Neuron (in vitro differentiated cells): ENCODE results near the gene FAM184A.
A peak's percentile ranks its signal among the peaks of the same experiment; 100 is the strongest.

Experiments used
- H2AFZ ChIP-seq: one replicate; pipeline ENCODE4 v1.6.1; 2013; ENCODE audit warnings: low read depth, mild to moderate bottlenecking, inconsistent platforms, low read length, moderate library complexity
- H3K27me3 ChIP-seq: one replicate; pipeline ENCODE4 v1.6.1; 2013; ENCODE audit warnings: low read length; ENCODE audit not compliant: insufficient read depth
- H3K36me3 ChIP-seq: one replicate; pipeline ENCODE4 v1.6.1; 2013; ENCODE audit warnings: low read length; ENCODE audit not compliant: insufficient read depth
- H3K4me1 ChIP-seq: one replicate; pipeline ENCODE4 v1.6.1; 2013; ENCODE audit warnings: low read length; ENCODE audit not compliant: insufficient read depth
- H3K4me3 ChIP-seq: 2 replicates; pipeline ENCODE4 v1.5.1; 2013; ENCODE audit warnings: mild to moderate bottlenecking, low read length, moderate library complexity
- H3K9me3 ChIP-seq: one replicate; pipeline ENCODE4 v1.6.1; 2013; ENCODE audit warnings: low read length

The FAM184A gene

GRCh38 chr6:119079283-119079809, 882 bp upstream of the FAM184A start:
- H3K4me3 ChIP-seq, result peak overlapping the region; percentile 56
- H3K9me3 ChIP-seq, result peaks cover 8% of the 10 kb centered on the region
- H2AFZ ChIP-seq, result peak overlapping the region; percentile 59
- peaks cover 12% of the 10 kb centered on the region for H3K4me1 ChIP-seq
- H3K36me3 ChIP-seq, result no peaks in the 10 kb centered on the region
- H3K27me3 ChIP-seq, result no peaks in the 10 kb centered on the region

DNA sequence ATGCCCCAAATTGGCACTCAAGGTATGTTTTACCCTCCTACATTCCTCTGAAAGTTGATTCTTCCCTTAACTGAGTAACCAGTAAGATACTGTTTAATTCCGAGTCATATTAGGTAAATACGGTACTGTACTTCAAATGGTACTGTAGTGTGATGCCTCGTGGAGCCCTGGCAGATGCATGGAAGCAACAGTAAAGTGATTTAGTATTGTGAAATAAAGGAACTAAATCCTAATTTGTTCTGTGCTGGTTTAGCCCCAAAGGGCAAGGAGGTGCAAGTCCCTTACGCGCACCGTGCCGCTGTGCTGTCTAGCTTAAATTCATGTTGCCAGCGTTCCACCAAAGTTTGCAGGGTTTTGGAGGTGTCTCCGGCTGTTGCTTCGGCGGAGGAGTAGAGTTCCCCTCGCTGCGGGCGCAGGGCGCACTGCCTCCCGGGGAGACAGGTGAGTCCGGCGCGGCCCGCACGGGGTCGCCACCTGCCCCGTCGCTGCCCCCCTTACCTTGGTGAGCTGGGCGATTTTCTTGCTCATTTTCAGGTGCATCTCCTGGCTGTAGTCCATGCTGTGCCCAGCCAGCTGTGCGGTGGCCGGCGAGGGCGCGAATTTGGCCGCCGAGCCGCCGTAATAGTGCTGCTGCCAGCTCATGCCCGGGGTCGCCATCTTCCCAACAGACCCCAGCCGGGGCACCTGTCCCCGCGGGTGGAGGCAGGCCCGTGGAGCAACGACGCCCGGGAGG, 655 bp downstream of the FAM184A start:
- H3K4me1 ChIP-seq, result peaks cover 12% of the 10 kb centered on the region
- H2AFZ ChIP-seq, result peak overlapping the region; percentile 59
- H3K36me3 ChIP-seq, result no peaks in the 10 kb centered on the region
- no peaks in the 10 kb centered on the region for H3K27me3 ChIP-seq
- peak overlapping the region; percentile 56 for H3K4me3 ChIP-seq
- H3K9me3 ChIP-seq, result peaks cover 6% of the 10 kb centered on the region

DNA sequence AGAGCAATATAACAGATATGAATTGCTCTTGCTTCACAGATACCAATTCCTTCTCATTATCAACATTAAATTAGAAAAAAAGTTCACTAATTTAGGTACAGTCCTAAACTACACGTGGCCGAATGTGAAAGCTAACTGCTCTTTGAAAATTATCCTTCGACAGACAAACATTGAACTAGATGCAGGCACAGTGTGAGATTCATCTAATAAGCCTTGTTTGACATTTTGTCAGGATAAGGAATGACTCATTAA, 1.1 kb downstream of the FAM184A start:
- peak overlapping the region; percentile 56 for H3K4me3 ChIP-seq
- H3K36me3 ChIP-seq, result no peaks in the 10 kb centered on the region
- peak overlapping the region; percentile 59 for H2AFZ ChIP-seq
- H3K27me3 ChIP-seq, result no peaks in the 10 kb centered on the region
- peaks cover 12% of the 10 kb centered on the region for H3K4me1 ChIP-seq
- peaks cover 2% of the 10 kb centered on the region for H3K9me3 ChIP-seq

- Histone ChIP-seq H3K36me3 (no peaks in the 10 kb centered on the region), H2AFZ (peak overlapping the region; percentile 59), H3K4me1 (peaks cover 12% of the 10 kb centered on the region), H3K27me3 (no peaks in the 10 kb centered on the region), H3K4me3 (peak overlapping the region; percentile 56), H3K9me3 (no peaks in the 10 kb centered on the region)
These were observed 1.7 kb downstream of the FAM184A start for GRCh38 chr6:119076576-119077390.

GRCh38 chr6:119076173-119076572, 2.3 kb downstream of the FAM184A start:
- H3K9me3 ChIP-seq, result no peaks in the 10 kb centered on the region
- peaks cover 12% of the 10 kb centered on the region for H3K4me1 ChIP-seq
- no peaks in the 10 kb centered on the region for H3K27me3 ChIP-seq
- H2AFZ ChIP-seq, result no peak overlapping the region
- no peak overlapping the region for H3K4me3 ChIP-seq
- no peaks in the 10 kb centered on the region for H3K36me3 ChIP-seq

DNA sequence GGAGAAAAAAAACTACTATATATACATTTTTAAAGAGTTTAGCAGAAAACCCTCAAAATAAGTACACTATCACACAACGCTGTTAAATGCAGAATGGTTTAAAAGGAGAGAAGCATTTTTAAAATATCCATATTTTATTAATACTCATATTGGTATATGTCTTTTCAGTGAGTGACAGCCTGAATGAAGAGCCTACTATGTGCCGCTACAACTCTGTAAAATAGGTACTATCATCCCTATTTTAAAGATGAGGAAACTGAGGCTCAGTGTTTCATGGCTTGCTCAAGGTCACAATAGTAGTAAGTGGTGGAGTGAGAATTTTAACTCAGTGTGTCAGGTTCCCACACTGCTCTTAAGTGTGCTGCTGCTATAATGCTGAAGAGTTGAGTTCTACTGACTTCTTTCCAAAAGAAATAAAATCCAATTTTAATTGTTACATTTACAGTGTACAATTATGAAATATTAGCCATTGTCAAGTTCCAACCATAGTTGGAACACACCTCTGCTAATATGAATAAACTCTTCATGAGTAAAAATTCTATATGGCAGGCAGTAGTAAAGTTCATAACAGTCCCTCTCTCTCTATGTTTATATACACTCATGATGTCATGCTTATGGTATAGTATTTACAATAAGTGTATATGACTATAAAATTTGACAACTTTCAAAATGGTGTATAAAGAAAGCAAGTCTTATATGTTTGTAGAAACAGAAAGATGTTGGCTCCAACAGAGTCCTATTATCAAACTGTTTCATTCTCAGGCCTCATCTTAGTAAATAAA, 3.1 kb downstream of the FAM184A start:
- Histone ChIP-seq H3K9me3 (no peaks in the 10 kb centered on the region), H3K4me3 (no peak overlapping the region), H2AFZ (no peak overlapping the region), H3K36me3 (no peaks in the 10 kb centered on the region), H3K27me3 (no peaks in the 10 kb centered on the region), H3K4me1 (peaks cover 12% of the 10 kb centered on the region)

- Histone ChIP-seq H2AFZ (no peak overlapping the region), H3K9me3 (no peaks in the 10 kb centered on the region), H3K4me3 (no peak overlapping the region), H3K27me3 (no peaks in the 10 kb centered on the region), H3K4me1 (peaks cover 4% of the 10 kb centered on the region), H3K36me3 (no peaks in the 10 kb centered on the region)
These were observed 5.0 kb downstream of the FAM184A start for GRCh38 chr6:119073307-119074051.

DNA sequence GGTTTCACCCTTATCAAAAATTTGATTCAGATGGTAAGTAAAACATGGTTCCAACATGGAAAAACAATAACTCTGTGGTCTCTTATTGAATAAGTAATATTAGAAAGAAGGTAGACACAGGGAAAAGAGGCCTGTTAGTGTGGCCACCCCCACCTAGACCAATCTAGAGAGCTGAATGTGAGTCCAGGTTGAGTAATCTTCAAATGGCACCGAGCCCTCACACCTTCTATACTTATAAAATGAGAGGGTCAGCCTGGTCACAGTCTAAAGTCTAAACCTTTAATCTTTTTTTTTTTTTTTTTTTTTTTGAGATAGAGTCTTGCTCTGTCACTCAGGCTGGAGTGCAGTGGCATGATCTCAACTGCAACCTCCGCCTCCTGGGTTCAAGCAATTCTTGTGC, 6.9 kb downstream of the FAM184A start:
- H3K9me3 ChIP-seq, result no peaks in the 10 kb centered on the region

DNA sequence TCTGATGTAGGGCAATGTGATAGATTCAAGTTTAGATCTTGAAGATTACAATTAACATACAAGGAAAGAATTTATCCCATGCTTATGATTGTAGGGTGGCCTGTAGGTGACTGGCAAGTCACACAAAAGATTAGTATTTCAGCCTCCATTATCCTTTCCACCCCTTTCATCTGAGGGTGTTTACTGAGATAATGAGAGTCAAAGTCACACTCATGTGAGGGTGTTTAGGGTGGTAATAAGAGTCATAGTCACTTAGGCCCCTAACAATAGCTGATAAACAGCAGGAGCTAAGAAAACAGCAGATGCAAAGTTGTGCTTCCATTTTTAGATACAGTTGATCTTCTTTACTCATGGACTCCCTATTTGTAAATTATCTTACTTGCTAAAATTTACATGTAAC, 11.4 kb downstream of the FAM184A start:
- no peak overlapping the region for H3K4me3 ChIP-seq
- H3K27me3 ChIP-seq, result no peaks in the 10 kb centered on the region
- H3K9me3 ChIP-seq, result no peaks in the 10 kb centered on the region

More for the DNA sequence above, 6.9 kb downstream of the FAM184A start:
- Histone ChIP-seq H3K27me3 (no peaks in the 10 kb centered on the region), H3K4me1 (no peaks in the 10 kb centered on the region), H3K4me3 (no peak overlapping the region), H2AFZ (no peak overlapping the region), H3K36me3 (no peaks in the 10 kb centered on the region)

DNA sequence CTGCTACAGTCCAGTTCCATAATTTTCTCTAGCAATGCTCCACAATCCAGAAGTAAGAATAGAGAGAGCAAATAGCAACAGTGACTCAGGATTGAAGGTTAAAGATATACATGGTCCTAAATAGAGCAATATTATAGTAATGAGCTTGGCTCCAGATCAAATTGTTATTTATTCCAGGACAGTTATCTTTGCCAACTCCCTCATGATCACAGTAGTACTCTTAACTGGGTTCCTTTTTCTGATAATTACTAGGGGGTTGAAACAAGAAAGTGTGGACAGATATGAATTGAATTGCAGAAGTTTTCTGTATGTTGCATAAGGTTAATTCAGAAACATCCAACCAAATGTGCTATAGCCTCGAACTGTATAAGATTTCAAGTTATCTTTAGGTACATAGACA, 11.9 kb downstream of the FAM184A start:
- Histone ChIP-seq H2AFZ (no peak overlapping the region), H3K36me3 (no peaks in the 10 kb centered on the region), H3K9me3 (no peaks in the 10 kb centered on the region), H3K4me3 (no peak overlapping the region), H3K4me1 (no peaks in the 10 kb centered on the region), H3K27me3 (no peaks in the 10 kb centered on the region)

More for the DNA sequence above, 11.4 kb downstream of the FAM184A start:
- no peaks in the 10 kb centered on the region for H3K36me3 ChIP-seq
- H3K4me1 ChIP-seq, result no peaks in the 10 kb centered on the region
- H2AFZ ChIP-seq, result no peak overlapping the region

- H3K4me1 ChIP-seq, result no peaks in the 10 kb centered on the region
- H3K36me3 ChIP-seq, result no peaks in the 10 kb centered on the region
- H2AFZ ChIP-seq, result no peak overlapping the region
- H3K4me3 ChIP-seq, result no peak overlapping the region
- no peaks in the 10 kb centered on the region for H3K27me3 ChIP-seq
- H3K9me3 ChIP-seq, result no peaks in the 10 kb centered on the region
These were observed 12.5 kb downstream of the FAM184A start for GRCh38 chr6:119065955-119066354.

DNA sequence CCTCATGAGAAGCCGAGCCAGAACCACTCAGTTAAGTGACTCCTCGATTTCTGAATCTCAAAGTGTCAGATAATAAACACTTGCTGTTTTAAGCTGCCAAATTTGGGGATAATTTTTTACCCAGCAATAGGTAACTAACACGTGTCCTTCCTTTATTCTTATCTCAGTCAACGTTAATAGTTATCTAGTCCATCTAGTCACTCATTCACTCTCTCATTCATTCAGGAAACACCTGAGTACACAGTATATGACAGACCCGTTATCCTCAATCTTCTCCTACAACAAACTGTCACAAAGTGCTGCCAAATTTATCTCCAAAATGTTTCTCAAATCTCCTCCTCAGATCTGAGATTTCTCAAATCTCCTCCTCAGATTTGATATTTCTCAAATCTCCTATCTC, 13.1 kb downstream of the FAM184A start:
- Histone ChIP-seq H3K9me3 (no peaks in the 10 kb centered on the region), H3K36me3 (no peaks in the 10 kb centered on the region), H2AFZ (no peak overlapping the region), H3K4me1 (no peaks in the 10 kb centered on the region), H3K4me3 (no peak overlapping the region), H3K27me3 (no peaks in the 10 kb centered on the region)
